GM19395 (cell line): Measurements from ENCODE around the gene RNASE9.
"Not testable (repeated sequence)": the region's sequence is repeated elsewhere in the genome, so short reads cannot be mapped to it uniquely, and the experiment has no call there.

ENCODE experiments used
- ATAC-seq: cut with Tn5 transposase; IDR thresholded peaks from one replicate; pipeline ENCODE4 v1.9.1; 2021; ENCODE audit warnings: mild to moderate bottlenecking, moderate library complexity; ENCODE audit not compliant: unreplicated experiment

The RNASE9 gene

GRCh38 chr14:20578325-20578724 lies 17.5 kb upstream of the RNASE9 start:
- no peak for ATAC-seq

GRCh38 chr14:20572382-20572990 lies 11.6 kb upstream of the RNASE9 start:
- not testable (repeated sequence) for ATAC-seq

GRCh38 chr14:20570720-20571119 lies 9.9 kb upstream of the RNASE9 start:
- not testable (repeated sequence) for ATAC-seq

GRCh38 chr14:20569865-20570264 lies 9.0 kb upstream of the RNASE9 start:
- ATAC-seq, result not testable (repeated sequence)

GRCh38 chr14:20569066-20569465 lies 8.2 kb upstream of the RNASE9 start:
- no peak for ATAC-seq

GRCh38 chr14:20568393-20568792 lies 7.5 kb upstream of the RNASE9 start:
- ATAC-seq, result no peak

- not testable (repeated sequence) for ATAC-seq
These were observed 6.4 kb upstream of the RNASE9 start for GRCh38 chr14:20567199-20567598.

- ATAC-seq, result no peak
These were observed 3.7 kb upstream of the RNASE9 start for GRCh38 chr14:20564501-20564997.

GRCh38 chr14:20563971-20564370 lies 3.1 kb upstream of the RNASE9 start:
- no peak for ATAC-seq

GRCh38 chr14:20559461-20559904 lies 1.4 kb downstream of the RNASE9 start:
- no peak for ATAC-seq

GRCh38 chr14:20557212-20557542 lies 3.7 kb downstream of the RNASE9 start:
- no peak for ATAC-seq

GRCh38 chr14:20556500-20557211 lies 4.2 kb downstream of the RNASE9 start:
- no peak for ATAC-seq

GRCh38 chr14:20555845-20556244 lies 5.0 kb downstream of the RNASE9 start:
- ATAC-seq, result no peak

GRCh38 chr14:20553024-20553423 lies 7.8 kb downstream of the RNASE9 start:
- no peak for ATAC-seq

GRCh38 chr14:20551606-20552005 lies 9.2 kb downstream of the RNASE9 start:
- ATAC-seq, result no peak

- ATAC-seq, result no peak
These were observed 9.9 kb downstream of the RNASE9 start for GRCh38 chr14:20550926-20551325.

- ATAC-seq, result no peak
These were observed 12.3 kb downstream of the RNASE9 start for GRCh38 chr14:20548414-20549158.

- no peak for ATAC-seq
These were observed 14.0 kb downstream of the RNASE9 start for GRCh38 chr14:20546877-20547276.

- ATAC-seq, result no peak
These were observed 20.9 kb downstream of the RNASE9 start for GRCh38 chr14:20539906-20540305.

GRCh38 chr14:20530771-20531571 lies 29.9 kb downstream of the RNASE9 start:
- no peak for ATAC-seq

GRCh38 chr14:20529806-20530205 lies 31.0 kb downstream of the RNASE9 start:
- ATAC-seq, result no peak
